Measurements from ENCODE around the gene NTRK3.
"Not testable (repeated sequence)": the region's sequence is repeated elsewhere in the genome, so short reads cannot be mapped to it uniquely, and the experiment has no call there.

NTRK3 gene

GRCh38 chr15:88048755-88049154 lies 207.8 kb downstream of the NTRK3 start:
- no peaks in the 10 kb centered on the region for H3K36me3 ChIP-seq (ENCODE audit: control insufficient read depth, insufficient read depth, low read length)

GRCh38 chr15:88048237-88048636 lies 208.3 kb downstream of the NTRK3 start:
- Histone ChIP-seq H3K27ac (ENCODE audit: insufficient read depth, low read length, poor library complexity, severe bottlenecking) (no peak overlapping the region), H3K36me3 (ENCODE audit: control insufficient read depth, insufficient read depth, low read length) (no peaks in the 10 kb centered on the region), H3K27me3 (replicated peaks; ENCODE audit: control insufficient read depth, insufficient read depth, low read length, poor library complexity, severe bottlenecking) (peaks cover 3% of the 10 kb centered on the region), H3K4me1 (ENCODE audit: control insufficient read depth, insufficient read depth, low read length, poor library complexity, severe bottlenecking) (no peaks in the 10 kb centered on the region), H3K4me3 (ENCODE audit: insufficient read depth, low read depth, low read length, poor library complexity, severe bottlenecking) (no peak overlapping the region), H3K9me3 (ENCODE audit: control insufficient read depth, low read length) (no peaks in the 10 kb centered on the region)
- DNase-seq, result no peak

More at GRCh38 chr15:88048755-88049154, 207.8 kb downstream of the NTRK3 start:
- no peak for DNase-seq
- Histone ChIP-seq H3K4me3 (ENCODE audit: insufficient read depth, low read depth, low read length, poor library complexity, severe bottlenecking) (no peak overlapping the region), H3K27ac (ENCODE audit: insufficient read depth, low read length, poor library complexity, severe bottlenecking) (no peak overlapping the region), H3K9me3 (ENCODE audit: control insufficient read depth, low read length) (no peaks in the 10 kb centered on the region), H3K27me3 (replicated peaks; ENCODE audit: control insufficient read depth, insufficient read depth, low read length, poor library complexity, severe bottlenecking) (peaks cover 3% of the 10 kb centered on the region), H3K4me1 (ENCODE audit: control insufficient read depth, insufficient read depth, low read length, poor library complexity, severe bottlenecking) (no peaks in the 10 kb centered on the region)

GRCh38 chr15:88046576-88047129 lies 209.9 kb downstream of the NTRK3 start:
- DNase-seq, result no peak
- no peaks in the 10 kb centered on the region for H3K4me1 ChIP-seq (ENCODE audit: control insufficient read depth, insufficient read depth, low read length, poor library complexity, severe bottlenecking)
- H3K27me3 ChIP-seq (replicated peaks; ENCODE audit: control insufficient read depth, insufficient read depth, low read length, poor library complexity, severe bottlenecking), result no peaks in the 10 kb centered on the region
- H3K4me3 ChIP-seq (ENCODE audit: insufficient read depth, low read depth, low read length, poor library complexity, severe bottlenecking), result no peak overlapping the region
- no peaks in the 10 kb centered on the region for H3K36me3 ChIP-seq (ENCODE audit: control insufficient read depth, insufficient read depth, low read length)
- no peaks in the 10 kb centered on the region for H3K9me3 ChIP-seq (ENCODE audit: control insufficient read depth, low read length)
- H3K27ac ChIP-seq (ENCODE audit: insufficient read depth, low read length, poor library complexity, severe bottlenecking), result no peak overlapping the region

- H3K4me1 ChIP-seq (ENCODE audit: control insufficient read depth, insufficient read depth, low read length, poor library complexity, severe bottlenecking), result no peaks in the 10 kb centered on the region
- no peak for DNase-seq
- no peaks in the 10 kb centered on the region for H3K27me3 ChIP-seq (replicated peaks; ENCODE audit: control insufficient read depth, insufficient read depth, low read length, poor library complexity, severe bottlenecking)
- H3K4me3 ChIP-seq (ENCODE audit: insufficient read depth, low read depth, low read length, poor library complexity, severe bottlenecking), result no peak overlapping the region
- H3K36me3 ChIP-seq (ENCODE audit: control insufficient read depth, insufficient read depth, low read length), result no peaks in the 10 kb centered on the region
- H3K27ac ChIP-seq (ENCODE audit: insufficient read depth, low read length, poor library complexity, severe bottlenecking), result no peak overlapping the region
- no peaks in the 10 kb centered on the region for H3K9me3 ChIP-seq (ENCODE audit: control insufficient read depth, low read length)
Observed at GRCh38 chr15:88043396-88043795, 213.1 kb downstream of the NTRK3 start.

- Histone ChIP-seq H3K27ac (ENCODE audit: insufficient read depth, low read length, poor library complexity, severe bottlenecking) (no peak overlapping the region), H3K4me1 (ENCODE audit: control insufficient read depth, insufficient read depth, low read length, poor library complexity, severe bottlenecking) (no peaks in the 10 kb centered on the region), H3K9me3 (ENCODE audit: control insufficient read depth, low read length) (no peaks in the 10 kb centered on the region), H3K4me3 (ENCODE audit: insufficient read depth, low read depth, low read length, poor library complexity, severe bottlenecking) (no peak overlapping the region), H3K27me3 (replicated peaks; ENCODE audit: control insufficient read depth, insufficient read depth, low read length, poor library complexity, severe bottlenecking) (no peaks in the 10 kb centered on the region), H3K36me3 (ENCODE audit: control insufficient read depth, insufficient read depth, low read length) (no peaks in the 10 kb centered on the region)
- DNase-seq, result no peak
Observed at GRCh38 chr15:88042047-88042446, 214.5 kb downstream of the NTRK3 start.

- no peaks in the 10 kb centered on the region for H3K4me1 ChIP-seq (ENCODE audit: control insufficient read depth, insufficient read depth, low read length, poor library complexity, severe bottlenecking)
- no peaks in the 10 kb centered on the region for H3K36me3 ChIP-seq (ENCODE audit: control insufficient read depth, insufficient read depth, low read length)
- no peak for DNase-seq
- no peaks in the 10 kb centered on the region for H3K27me3 ChIP-seq (replicated peaks; ENCODE audit: control insufficient read depth, insufficient read depth, low read length, poor library complexity, severe bottlenecking)
- no peaks in the 10 kb centered on the region for H3K9me3 ChIP-seq (ENCODE audit: control insufficient read depth, low read length)
- H3K27ac ChIP-seq (ENCODE audit: insufficient read depth, low read length, poor library complexity, severe bottlenecking), result no peak overlapping the region
- H3K4me3 ChIP-seq (ENCODE audit: insufficient read depth, low read depth, low read length, poor library complexity, severe bottlenecking), result no peak overlapping the region
Observed at GRCh38 chr15:88040516-88040915, 216.0 kb downstream of the NTRK3 start.

- no peaks in the 10 kb centered on the region for H3K4me1 ChIP-seq (ENCODE audit: control insufficient read depth, insufficient read depth, low read length, poor library complexity, severe bottlenecking)
- H3K27me3 ChIP-seq (replicated peaks; ENCODE audit: control insufficient read depth, insufficient read depth, low read length, poor library complexity, severe bottlenecking), result no peaks in the 10 kb centered on the region
- no peaks in the 10 kb centered on the region for H3K36me3 ChIP-seq (ENCODE audit: control insufficient read depth, insufficient read depth, low read length)
- no peak overlapping the region for H3K27ac ChIP-seq (ENCODE audit: insufficient read depth, low read length, poor library complexity, severe bottlenecking)
- no peak overlapping the region for H3K4me3 ChIP-seq (ENCODE audit: insufficient read depth, low read depth, low read length, poor library complexity, severe bottlenecking)
- no peaks in the 10 kb centered on the region for H3K9me3 ChIP-seq (ENCODE audit: control insufficient read depth, low read length)
- DNase-seq, result no peak
Observed at GRCh38 chr15:88038261-88038660, 218.3 kb downstream of the NTRK3 start.

GRCh38 chr15:88036154-88036839 lies 220.2 kb downstream of the NTRK3 start:
- no peaks in the 10 kb centered on the region for H3K36me3 ChIP-seq (ENCODE audit: control insufficient read depth, insufficient read depth, low read length)
- no peak overlapping the region for H3K27ac ChIP-seq (ENCODE audit: insufficient read depth, low read length, poor library complexity, severe bottlenecking)
- no peak for DNase-seq
- H3K27me3 ChIP-seq (replicated peaks; ENCODE audit: control insufficient read depth, insufficient read depth, low read length, poor library complexity, severe bottlenecking), result no peaks in the 10 kb centered on the region
- H3K4me3 ChIP-seq (ENCODE audit: insufficient read depth, low read depth, low read length, poor library complexity, severe bottlenecking), result no peak overlapping the region
- no peaks in the 10 kb centered on the region for H3K9me3 ChIP-seq (ENCODE audit: control insufficient read depth, low read length)
- H3K4me1 ChIP-seq (ENCODE audit: control insufficient read depth, insufficient read depth, low read length, poor library complexity, severe bottlenecking), result no peaks in the 10 kb centered on the region

GRCh38 chr15:88035381-88035780 lies 221.2 kb downstream of the NTRK3 start:
- H3K36me3 ChIP-seq (ENCODE audit: control insufficient read depth, insufficient read depth, low read length), result no peaks in the 10 kb centered on the region
- H3K27me3 ChIP-seq (replicated peaks; ENCODE audit: control insufficient read depth, insufficient read depth, low read length, poor library complexity, severe bottlenecking), result no peaks in the 10 kb centered on the region
- no peak for DNase-seq
- no peak overlapping the region for H3K27ac ChIP-seq (ENCODE audit: insufficient read depth, low read length, poor library complexity, severe bottlenecking)
- H3K4me1 ChIP-seq (ENCODE audit: control insufficient read depth, insufficient read depth, low read length, poor library complexity, severe bottlenecking), result no peaks in the 10 kb centered on the region
- no peaks in the 10 kb centered on the region for H3K9me3 ChIP-seq (ENCODE audit: control insufficient read depth, low read length)
- no peak overlapping the region for H3K4me3 ChIP-seq (ENCODE audit: insufficient read depth, low read depth, low read length, poor library complexity, severe bottlenecking)

GRCh38 chr15:88033421-88033820 lies 223.1 kb downstream of the NTRK3 start:
- not testable (repeated sequence) for H3K4me3 ChIP-seq (ENCODE audit: insufficient read depth, low read depth, low read length, poor library complexity, severe bottlenecking); H3K36me3 ChIP-seq (ENCODE audit: control insufficient read depth, insufficient read depth, low read length); H3K4me1 ChIP-seq (ENCODE audit: control insufficient read depth, insufficient read depth, low read length, poor library complexity, severe bottlenecking); H3K27ac ChIP-seq (ENCODE audit: insufficient read depth, low read length, poor library complexity, severe bottlenecking); H3K27me3 ChIP-seq (replicated peaks; ENCODE audit: control insufficient read depth, insufficient read depth, low read length, poor library complexity, severe bottlenecking); H3K9me3 ChIP-seq (ENCODE audit: control insufficient read depth, low read length); DNase-seq
